Measurements from ENCODE around the gene CNOT9. TPM values are rescaled to one million over a fixed set of nuclear protein-coding genes. Genes with fewer than 3 reads are reported as not detected.

Gene CNOT9
- polyA plus RNA-seq, 1 experiment = 38.3 TPM

- ChIA-PET CTCF (interaction anchor here (0.6 kb wide), 1 partner anchor 106 kb away, joined by 3 read pairs; the partner anchor contains the start of gene TTLL4), POLR2A (no interaction called here)
- H3K36me3 ChIP-seq (ENCODE audit: control insufficient read depth, insufficient read depth, low read length) = no peaks in the 10 kb centered on the region
- DNase-seq (ENCODE audit: low read depth) = no peak
- TF ChIP-seq CTCF (IDR thresholded peaks at IDR 0.05; ENCODE audit: insufficient read depth, low read depth, low read length) = no peak
- no peaks in the 10 kb centered on the region for H3K27me3 ChIP-seq (ENCODE audit: control insufficient read depth, insufficient read depth, low read length)
- H3K4me3 ChIP-seq (ENCODE audit: low read depth, low read length) = no peak overlapping the region
Measured at GRCh38 chr2:218605432-218605831, 36.8 kb downstream of the CNOT9 start.

GRCh38 chr2:218607436-218608115, 38.9 kb downstream of the CNOT9 start, which contains the start of gene PLCD4:
Gene PLCD4 (plus strand): TSS chr2:218607899. CDS start chr2:218615740, 7,841 bp downstream.
- CTCF ChIA-PET = interaction anchor here (0.7 to 2.2 kb wide), 11 partner anchors 9 to 291 kb away, joined by 3 to 8 read pairs (median 4); partner anchors contain the start of genes BCS1L and ZNF142
- Histone ChIP-seq H3K27me3 (ENCODE audit: control insufficient read depth, insufficient read depth, low read length) (no peaks in the 10 kb centered on the region), H3K36me3 (ENCODE audit: control insufficient read depth, insufficient read depth, low read length) (no peaks in the 10 kb centered on the region), H3K4me3 (ENCODE audit: low read depth, low read length) (no peak within 1 kb of the TSS; the same call in 1 of the 2 replicates)
- DNase-seq (ENCODE audit: low read depth) = peak; percentile 58
- POLR2A ChIA-PET = no interaction called here
- peak; percentile 39 for TF ChIP-seq CTCF (IDR thresholded peaks at IDR 0.05; ENCODE audit: insufficient read depth, low read depth, low read length)

- ChIA-PET CTCF (interaction anchor here (0.7 to 1.8 kb wide), 4 partner anchors 8 to 33 kb away, joined by 3 to 4 read pairs (median 3); partner anchors contain the start of gene PLCD4), POLR2A (no interaction called here)
- H3K36me3 ChIP-seq (ENCODE audit: control insufficient read depth, insufficient read depth, low read length) = no peaks in the 10 kb centered on the region
- no peaks in the 10 kb centered on the region for H3K27me3 ChIP-seq (ENCODE audit: control insufficient read depth, insufficient read depth, low read length)
- DNase-seq (ENCODE audit: low read depth) = no peak
- no peak overlapping the region for H3K4me3 ChIP-seq (ENCODE audit: low read depth, low read length)
- no peak for TF ChIP-seq CTCF (IDR thresholded peaks at IDR 0.05; ENCODE audit: insufficient read depth, low read depth, low read length)
Measured at GRCh38 chr2:218615868-218616315, 47.3 kb downstream of the CNOT9 start.

GRCh38 chr2:218618102-218618860, 49.6 kb downstream of the CNOT9 start:
- POLR2A ChIA-PET = no interaction called here
- TF ChIP-seq CTCF (IDR thresholded peaks at IDR 0.05; ENCODE audit: insufficient read depth, low read depth, low read length) = no peak

GRCh38 chr2:218621007-218621406, 52.4 kb downstream of the CNOT9 start:
- no peak for TF ChIP-seq CTCF (IDR thresholded peaks at IDR 0.05; ENCODE audit: insufficient read depth, low read depth, low read length)
- H3K27me3 ChIP-seq (ENCODE audit: control insufficient read depth, insufficient read depth, low read length) = no peaks in the 10 kb centered on the region
- ChIA-PET CTCF (interaction anchor here (1.0 to 1.4 kb wide), 2 partner anchors 10 to 13 kb away, joined by 4 read pairs; partner anchors contain the start of gene PLCD4), POLR2A (no interaction called here)
- DNase-seq (ENCODE audit: low read depth) = no peak
- no peaks in the 10 kb centered on the region for H3K36me3 ChIP-seq (ENCODE audit: control insufficient read depth, insufficient read depth, low read length)
- no peak overlapping the region for H3K4me3 ChIP-seq (ENCODE audit: low read depth, low read length)

More at GRCh38 chr2:218618102-218618860, 49.6 kb downstream of the CNOT9 start:
- Histone ChIP-seq H3K4me3 (ENCODE audit: low read depth, low read length) (no peak overlapping the region), H3K36me3 (ENCODE audit: control insufficient read depth, insufficient read depth, low read length) (no peaks in the 10 kb centered on the region), H3K27me3 (ENCODE audit: control insufficient read depth, insufficient read depth, low read length) (no peaks in the 10 kb centered on the region)
- DNase-seq (ENCODE audit: low read depth) = no peak
- CTCF ChIA-PET = interaction anchor here (0.7 to 1.4 kb wide), 2 partner anchors 10 to 18 kb away, joined by 3 to 4 read pairs; no protein-coding TSS in a partner anchor
